ENCODE results near the gene SLC8A2. TPM values are rescaled to one million over a fixed set of nuclear protein-coding genes. Genes with fewer than 3 reads are reported as not detected.

SLC8A2 gene
- total and polyA plus RNA-seq, 2 of the 4 experiments (the other 2 are of a cell fraction) = 0.05 TPM; not detected in 1

GRCh38 chr19:47498561-47498960, 26.9 kb upstream of the SLC8A2 start:
- in situ Hi-C loops (cut with MboI; ENCODE audit: low sequenced_read_pairs) = no loop called here

More at GRCh38 chr19:47498561-47498960, 26.9 kb upstream of the SLC8A2 start:
- no peak overlapping the region for H4K5ac ChIP-seq (ENCODE audit: low read depth, low read length)
- no peak overlapping the region for H2BK15ac ChIP-seq (ENCODE audit: low read depth, low read length)
- ChIA-PET CTCF (no interaction called here), POLR2A (ENCODE audit: unreplicated experiment) (no interaction called here)
- dilution Hi-C loops (cut with HindIII; ENCODE audit: low sequenced_read_pairs, unreplicated experiment) (no loop called here), intact Hi-C loops (cut with micrococcal nuclease) (no loop called here)
- 86% methylated on average over 2 of the region's 5 CpGs; no CpG with 5 or more reads in 1 of the 2 experiments for WGBS, 2 experiments (ENCODE audit: extremely low coverage in 2 of 2, insufficient read length in 1 of 2)
- no peak overlapping the region for H3K56ac ChIP-seq (ENCODE audit: extremely low read depth, insufficient read depth, low read length)
- no peak overlapping the region for H3K4me2 ChIP-seq (ENCODE audit: low read depth, low read length)
- no peak overlapping the region for H4K8ac ChIP-seq (ENCODE audit: low read depth in 2 of 2, low read length in 2 of 2)
- H3K9me1 ChIP-seq (ENCODE audit: insufficient read depth, low read length) = 0 out of 2 replicates have a peak, but pooled peaks cover 3% of the 10 kb centered on the region
- H3K23ac ChIP-seq (ENCODE audit: low read depth, low read length) = no peak overlapping the region
- peaks cover 4 to 39% of the 10 kb centered on the region in 2 experiments for H3K79me1 ChIP-seq (ENCODE audit: low read depth in 1 of 2, low read length in 2 of 2)
- no peak overlapping the region for H2BK5ac ChIP-seq (ENCODE audit: low read depth, low read length, poor library complexity, severe bottlenecking)
- no peak overlapping the region for H3K9ac ChIP-seq (ENCODE audit: low read depth, low read length)
- no peak overlapping the region for H3K4me3 ChIP-seq (ENCODE audit: insufficient read depth, low read depth, low read length)
- ATAC-seq (ENCODE audit: low read depth) (no peak), DNase-seq (no peak)
- no TSS peak for BruUV-seq (replicated peaks)
- no peak overlapping the region for H2AK9ac ChIP-seq (replicated peaks; ENCODE audit: low read depth, low read length, poor library complexity)
- H3K4me1 ChIP-seq (ENCODE audit: control insufficient read depth, insufficient read depth, low read length) = no peaks in the 10 kb centered on the region
- TF ChIP-seq MXI1 (IDR thresholded peaks at IDR 0.05; ENCODE audit: borderline replicate concordance, low read depth, low read length) (no peak), NFE2L2 (IDR thresholded peaks at IDR 0.05; ENCODE audit: low read depth, low read length) (no peak), USF2 (IDR thresholded peaks at IDR 0.05; ENCODE audit: low read depth, low read length) (no peak), POLR2A (IDR thresholded peaks at IDR 0.05; ENCODE audit: low read depth, low read length) (no peak), MAFK (IDR thresholded peaks at IDR 0.05; ENCODE audit: low read depth, low read length) (no peak), FOS (IDR thresholded peaks at IDR 0.05; ENCODE audit: low read depth, low read length) (no peak), RCOR1 (IDR thresholded peaks at IDR 0.05; ENCODE audit: insufficient replicate concordance, low read length) (no peak)
- no peak overlapping the region for H2BK120ac ChIP-seq (ENCODE audit: low read depth, low read length)
- H2AFZ ChIP-seq (replicated peaks; ENCODE audit: low read length, poor library complexity) = no peak overlapping the region
- no peaks in the 10 kb centered on the region for H3K9me3 ChIP-seq (ENCODE audit: control insufficient read depth, insufficient read depth, low read length)
- peaks cover 50% of the 10 kb centered on the region for H3K36me3 ChIP-seq (ENCODE audit: control insufficient read depth, insufficient read depth, low read length)
- no peak overlapping the region for H4K91ac ChIP-seq (ENCODE audit: insufficient read depth, low read depth, low read length)
- no peak overlapping the region for H3K14ac ChIP-seq (replicated peaks; ENCODE audit: low read depth, low read length)
- H3K4ac ChIP-seq (ENCODE audit: low read depth, low read length) = no peak overlapping the region
- no peaks in the 10 kb centered on the region for H3K27me3 ChIP-seq (ENCODE audit: control insufficient read depth, insufficient read depth, low read length)
- H2BK20ac ChIP-seq (ENCODE audit: low read depth, low read length) = no peak overlapping the region
- no peak overlapping the region for H2AK5ac ChIP-seq (ENCODE audit: low read depth, low read length)
- H3K27ac ChIP-seq (ENCODE audit: insufficient read depth, low read length) = no peak overlapping the region
- no peak overlapping the region for H3K18ac ChIP-seq (ENCODE audit: low read depth, low read length)
- H4K20me1 ChIP-seq (ENCODE audit: insufficient read depth, low read length) = peaks cover 27% of the 10 kb centered on the region

Data from IMR-90 (cell line).